ENCODE measurements around the gene SOX6.

DNA sequence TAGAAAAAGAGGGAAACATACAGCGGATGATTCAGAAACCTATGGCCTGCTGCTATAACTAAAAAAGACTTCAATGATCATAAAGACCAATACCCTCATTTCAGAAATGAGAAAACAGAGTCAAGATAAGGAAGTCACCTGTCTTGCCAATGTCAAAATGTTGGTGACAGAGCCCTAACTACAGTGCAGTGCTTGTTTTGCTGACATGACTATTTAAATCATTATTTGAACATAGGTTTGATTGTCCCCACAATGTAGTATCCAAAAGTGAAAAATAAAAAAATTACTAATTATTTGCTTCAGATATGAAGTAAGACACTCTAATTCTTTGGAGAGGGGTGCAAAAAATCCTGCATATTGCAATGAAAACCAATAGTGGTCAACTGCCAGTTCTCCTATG lies 115.7 kb downstream of the SOX6 start:
- TF ChIP-seq, protein P1, sequence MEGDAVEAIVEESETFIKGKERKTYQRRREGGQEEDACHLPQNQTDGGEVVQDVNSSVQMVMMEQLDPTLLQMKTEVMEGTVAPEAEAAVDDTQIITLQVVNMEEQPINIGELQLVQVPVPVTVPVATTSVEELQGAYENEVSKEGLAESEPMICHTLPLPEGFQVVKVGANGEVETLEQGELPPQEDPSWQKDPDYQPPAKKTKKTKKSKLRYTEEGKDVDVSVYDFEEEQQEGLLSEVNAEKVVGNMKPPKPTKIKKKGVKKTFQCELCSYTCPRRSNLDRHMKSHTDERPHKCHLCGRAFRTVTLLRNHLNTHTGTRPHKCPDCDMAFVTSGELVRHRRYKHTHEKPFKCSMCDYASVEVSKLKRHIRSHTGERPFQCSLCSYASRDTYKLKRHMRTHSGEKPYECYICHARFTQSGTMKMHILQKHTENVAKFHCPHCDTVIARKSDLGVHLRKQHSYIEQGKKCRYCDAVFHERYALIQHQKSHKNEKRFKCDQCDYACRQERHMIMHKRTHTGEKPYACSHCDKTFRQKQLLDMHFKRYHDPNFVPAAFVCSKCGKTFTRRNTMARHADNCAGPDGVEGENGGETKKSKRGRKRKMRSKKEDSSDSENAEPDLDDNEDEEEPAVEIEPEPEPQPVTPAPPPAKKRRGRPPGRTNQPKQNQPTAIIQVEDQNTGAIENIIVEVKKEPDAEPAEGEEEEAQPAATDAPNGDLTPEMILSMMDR (IDR thresholded peaks at IDR 0.05 in 4 of 5, conservative IDR thresholded peaks at IDR 0.05 in 1 of 5): no peak
- no peak for TF ChIP-seq POLR2A (IDR thresholded peaks at IDR 0.05)
